HG03342 (cell line): ENCODE data around the gene ZNF337.
A peak's percentile ranks its signal among the peaks of the same experiment; 100 is the strongest.
"Not testable (repeated sequence)": the region's sequence is repeated elsewhere in the genome, so short reads cannot be mapped to it uniquely, and the experiment has no call there.

Experiments
- ATAC-seq: cut with Tn5 transposase; IDR thresholded peaks from one replicate; pipeline ENCODE4 v1.9.1; 2021; ENCODE audit warnings: mild to moderate bottlenecking, moderate library complexity; ENCODE audit not compliant: unreplicated experiment

ZNF337 gene

DNA sequence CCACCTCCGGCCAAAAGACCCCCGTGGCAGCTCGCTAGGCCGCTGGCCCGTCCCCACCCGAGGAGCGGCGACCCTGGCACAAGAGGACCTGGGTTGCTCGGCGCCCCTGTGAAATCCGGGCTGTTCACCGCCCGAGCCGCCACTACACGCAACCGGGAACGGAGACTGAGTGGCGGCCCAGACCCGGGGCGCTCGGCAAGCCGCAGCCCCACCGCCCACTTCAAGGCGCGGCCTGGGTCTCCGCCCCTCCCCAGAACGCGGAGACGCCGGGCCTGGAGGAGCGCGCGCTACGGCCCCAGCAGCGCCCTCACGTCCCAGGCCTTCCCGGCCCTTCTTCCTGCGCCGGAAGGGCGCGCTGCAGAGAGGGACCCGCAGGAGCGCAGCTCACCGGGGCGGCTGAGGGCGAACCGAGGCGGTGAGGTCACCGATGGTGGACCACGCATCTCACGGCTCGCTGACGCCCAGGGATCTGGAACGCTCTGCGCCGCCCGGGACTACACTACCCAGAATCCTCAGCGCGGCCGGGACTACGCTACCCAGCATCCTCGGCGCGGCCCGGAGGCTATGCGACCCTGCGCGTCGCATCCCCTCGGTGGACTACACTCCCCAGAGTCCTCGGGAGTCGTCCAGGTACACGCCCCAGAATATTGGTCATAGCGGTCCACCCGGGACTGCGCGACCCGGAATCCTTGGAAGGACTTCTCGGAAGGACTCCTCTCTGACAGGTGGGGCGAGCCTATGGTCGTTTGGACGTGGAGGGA, at the start of gene ZNF337:
Gene ZNF337, minus strand, starts transcription at position 483 of the 761 bp plus-strand sequence. CDS start 10,436 bp downstream, outside the sequence.
- ATAC-seq = peak; percentile 97

DNA sequence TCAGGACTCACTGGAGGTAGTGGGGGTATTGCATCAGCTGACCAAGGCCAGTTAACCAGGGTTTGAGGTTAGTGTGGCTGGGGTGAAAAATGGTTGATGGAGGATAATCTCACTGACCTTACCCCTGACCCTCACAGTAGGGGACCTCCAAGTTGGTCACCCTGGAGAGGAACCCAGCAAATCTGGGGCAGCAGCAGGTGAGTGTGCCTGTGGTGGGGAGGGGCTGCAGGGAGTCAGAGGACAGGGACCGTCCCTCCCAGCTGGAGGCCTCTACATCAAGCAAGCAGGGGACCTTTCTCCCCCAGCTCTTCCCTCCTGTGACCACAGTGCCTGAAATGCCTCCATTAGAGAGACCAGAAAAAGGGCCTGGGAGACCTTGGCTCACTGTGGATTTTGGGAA, 49.1 kb upstream of the ZNF337 start:
- ATAC-seq = no peak

DNA sequence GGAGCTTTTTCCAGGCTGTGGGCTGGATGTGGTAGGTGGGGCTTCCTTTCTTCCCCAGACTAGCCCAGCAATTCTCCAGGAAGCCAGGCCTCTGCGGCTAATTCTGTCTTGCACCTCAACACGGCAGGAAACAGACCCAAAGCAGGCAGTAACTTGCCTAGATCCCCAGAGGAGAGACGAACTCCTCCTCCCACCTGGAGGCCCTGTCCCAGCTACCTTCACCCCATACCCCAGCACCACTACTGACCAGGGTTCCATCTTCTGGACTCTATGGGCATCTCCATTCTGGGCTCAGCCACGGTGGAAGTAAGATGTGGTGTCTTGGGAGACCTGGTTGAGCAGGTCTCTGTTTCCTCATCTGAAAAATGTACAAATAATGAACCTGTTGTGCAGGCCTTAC, 48.4 kb upstream of the ZNF337 start:
- ATAC-seq = no peak

DNA sequence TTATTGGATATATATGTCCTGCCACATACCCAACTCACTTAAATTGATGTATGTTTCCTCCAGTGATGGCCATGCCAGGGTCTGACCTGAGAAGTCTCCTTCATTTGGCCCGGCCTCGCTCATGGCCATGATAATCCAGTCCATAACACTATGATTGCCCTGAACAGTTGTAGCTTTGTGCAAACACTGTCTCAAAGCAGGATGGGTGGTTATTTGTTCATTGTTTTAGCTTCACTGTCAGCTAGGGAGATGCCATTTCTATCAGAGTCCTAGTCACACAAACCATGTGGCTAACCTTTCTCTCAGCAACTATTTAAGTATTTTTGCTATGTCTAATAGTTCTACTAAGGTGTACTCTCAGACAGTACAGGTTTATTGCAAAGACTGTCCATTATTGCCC, 47.6 kb upstream of the ZNF337 start:
- no peak for ATAC-seq

DNA sequence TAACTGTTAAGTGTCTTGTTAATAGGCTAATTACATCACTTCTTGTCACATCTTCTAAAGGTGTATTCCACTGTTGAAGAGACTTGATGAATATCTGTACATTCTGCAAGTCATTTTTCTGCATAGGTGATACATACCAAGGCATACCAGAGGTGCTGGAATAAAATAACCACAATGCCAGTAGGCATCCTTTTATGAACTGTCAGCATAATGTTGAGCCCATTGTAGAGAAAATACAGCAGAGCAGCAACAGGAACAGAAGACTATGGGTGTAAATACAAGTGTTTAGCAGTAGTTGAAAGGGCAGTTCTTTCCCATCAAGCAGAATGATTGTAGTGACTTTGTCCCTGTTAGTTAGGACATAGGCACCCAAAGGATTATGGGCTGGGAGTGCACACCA, 44.4 kb upstream of the ZNF337 start:
- no peak for ATAC-seq

DNA sequence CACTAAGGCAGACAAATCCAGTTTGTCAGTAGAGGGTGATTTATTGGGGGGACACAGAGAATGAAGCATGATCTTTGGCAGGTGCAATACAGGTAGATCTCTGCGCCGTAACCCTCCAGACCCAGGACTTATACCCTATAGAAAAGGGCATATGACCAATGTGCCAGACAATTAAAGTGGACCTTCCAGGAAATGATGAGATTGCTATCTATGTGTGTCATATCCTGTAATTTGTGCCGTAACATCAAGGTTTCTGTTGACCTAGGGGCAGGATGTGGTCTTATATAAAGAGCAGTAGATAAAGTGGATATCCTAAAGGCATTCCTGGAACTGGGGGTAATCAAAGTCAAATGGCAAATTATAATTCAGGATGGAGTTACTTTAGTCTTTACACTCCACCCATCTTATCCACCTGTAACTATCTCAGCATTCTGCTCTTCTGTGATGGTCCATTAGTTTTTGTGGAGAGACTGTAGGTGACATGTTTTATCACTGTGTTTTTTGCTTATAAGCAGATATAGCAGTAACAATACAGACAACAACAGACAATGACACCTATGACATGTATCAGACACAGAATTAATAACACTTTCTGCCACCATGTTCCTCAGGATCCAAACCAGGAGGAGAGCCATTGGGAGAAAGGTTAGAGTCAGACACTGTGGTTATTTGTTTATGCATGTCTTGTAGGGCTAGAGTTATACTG, 43.1 kb upstream of the ZNF337 start:
- ATAC-seq = no peak

DNA sequence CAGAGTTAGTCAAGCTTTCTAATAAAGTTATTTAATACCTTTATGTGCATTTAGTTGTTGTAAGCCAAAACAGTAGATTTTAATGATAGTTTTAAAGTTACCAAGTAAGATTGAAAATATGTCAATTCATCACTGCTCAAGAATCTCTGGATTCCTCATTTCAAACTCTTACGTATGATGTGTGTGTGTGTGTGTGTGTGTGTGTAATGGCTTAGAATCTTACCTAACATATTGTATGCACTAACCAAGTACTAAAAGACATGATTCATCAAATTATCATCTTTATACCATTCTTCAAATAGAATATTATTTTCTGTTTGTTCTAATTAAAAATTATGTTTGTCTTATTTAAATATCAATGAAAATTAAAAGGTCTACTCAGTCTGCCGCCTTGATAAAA, 41.5 kb upstream of the ZNF337 start:
- no peak for ATAC-seq

DNA sequence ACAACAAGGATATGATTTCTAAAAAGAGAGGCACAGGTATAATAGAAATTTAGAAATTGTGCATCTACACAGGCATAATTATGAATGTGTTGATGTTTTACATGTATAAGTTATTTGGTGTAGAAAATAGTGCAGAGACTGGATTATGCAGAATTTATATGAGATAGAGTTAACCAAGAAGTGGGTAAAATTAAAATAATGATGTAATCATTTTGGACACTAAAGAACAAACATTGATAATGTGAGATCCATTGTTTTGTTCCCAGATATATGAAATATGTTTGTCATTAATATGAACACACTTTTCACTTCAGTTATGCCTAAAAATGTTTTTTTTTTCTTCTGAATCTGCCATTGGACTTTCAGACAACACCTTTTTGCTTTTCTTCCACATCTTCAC, 37.2 kb upstream of the ZNF337 start:
- no peak for ATAC-seq

DNA sequence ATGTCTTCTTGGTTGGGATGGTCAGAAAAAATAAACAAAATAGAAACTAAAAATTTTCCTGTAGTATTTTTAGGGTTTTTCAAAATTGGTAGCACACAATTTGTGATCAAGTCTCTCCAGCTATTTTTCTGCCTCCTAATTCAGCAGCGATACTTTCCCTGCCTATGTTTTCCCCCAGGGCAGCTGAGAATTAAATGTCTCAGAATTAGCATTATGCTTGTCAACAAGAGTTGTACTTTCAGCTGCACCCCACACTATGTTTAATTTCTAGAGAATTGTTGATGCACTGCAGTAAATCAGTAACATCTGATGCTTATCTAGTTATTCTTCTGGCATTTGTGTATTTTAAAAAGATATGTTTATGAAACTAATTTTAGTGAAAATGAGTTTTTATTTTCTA, 34.2 kb upstream of the ZNF337 start:
- no peak for ATAC-seq

DNA sequence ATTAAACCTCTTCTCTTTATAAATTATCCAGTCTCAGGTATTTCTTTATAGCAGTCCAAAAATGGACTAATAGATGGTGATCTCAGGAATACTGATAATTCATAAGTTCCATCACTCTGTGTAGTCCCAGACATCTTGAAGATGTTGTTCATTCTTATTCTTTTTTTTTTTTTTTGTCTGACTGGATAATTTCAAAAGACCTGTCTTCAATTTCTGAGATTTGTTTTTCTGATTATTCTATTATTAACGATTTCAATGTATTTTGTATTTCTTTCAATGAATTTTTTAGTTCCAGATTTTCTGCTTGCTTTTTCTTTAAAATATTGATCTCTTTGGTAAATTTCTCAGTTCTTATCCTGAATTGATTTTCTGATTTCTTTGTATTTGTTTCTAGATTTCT, 29.7 kb upstream of the ZNF337 start:
- no peak for ATAC-seq

DNA sequence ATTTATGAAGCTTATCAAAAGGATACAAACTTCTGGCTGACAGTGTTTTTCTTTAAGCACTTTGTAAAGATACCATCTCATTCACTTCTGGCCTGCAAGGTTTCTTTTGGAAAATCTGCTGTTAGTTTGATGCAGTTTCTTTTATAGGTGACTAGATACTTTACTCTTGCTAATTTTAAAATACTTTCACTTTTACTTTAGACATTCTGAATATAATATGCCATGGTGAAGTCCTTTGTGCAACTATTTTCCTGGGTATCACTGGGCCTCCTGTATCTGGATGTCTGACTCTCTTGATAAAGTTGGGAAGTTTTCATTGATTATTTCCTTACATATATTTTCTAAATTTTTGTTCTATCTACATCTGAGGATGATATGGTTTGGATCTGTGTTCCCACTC, 29.0 kb upstream of the ZNF337 start:
- no peak for ATAC-seq

DNA sequence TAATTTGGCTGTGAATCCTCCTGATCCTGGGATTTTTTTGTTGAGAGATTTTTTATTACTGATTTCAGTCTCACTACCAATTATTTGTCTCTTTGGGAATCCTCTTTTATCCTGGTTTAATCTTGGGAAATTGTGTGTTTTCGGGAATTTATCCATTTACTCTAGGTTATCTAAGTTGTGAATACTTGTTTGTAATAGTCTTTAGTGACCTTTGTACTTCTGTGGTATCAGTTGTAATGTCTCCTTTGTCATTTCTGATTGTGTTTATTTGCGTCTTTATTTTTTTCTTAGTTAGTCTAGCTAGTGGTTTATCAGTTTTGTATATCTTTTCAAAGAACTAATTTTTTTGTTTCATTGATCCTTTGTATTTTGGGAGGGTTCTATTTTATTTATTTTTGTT, 27.3 kb upstream of the ZNF337 start:
- ATAC-seq = no peak

DNA sequence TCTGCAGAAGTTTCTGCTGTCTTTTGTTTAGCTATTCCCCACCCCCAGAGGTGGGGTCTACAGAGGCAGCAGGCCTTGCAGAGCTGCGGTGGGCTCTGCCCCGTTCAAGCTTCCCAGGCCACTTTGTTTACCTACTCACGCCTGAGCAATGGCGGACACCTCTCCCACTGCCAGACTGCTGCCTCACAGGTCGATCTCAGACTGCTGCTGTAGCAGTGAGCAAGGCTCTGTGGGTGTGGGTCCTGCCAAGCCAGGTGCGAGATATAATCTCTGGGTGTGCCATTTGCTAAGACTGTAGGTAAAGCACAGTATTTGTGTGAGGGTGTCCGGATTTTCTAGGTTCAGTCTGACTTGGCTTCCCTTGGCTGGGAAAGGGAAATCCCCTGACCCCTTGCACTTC, 23.6 kb upstream of the ZNF337 start:
- ATAC-seq = no peak

DNA sequence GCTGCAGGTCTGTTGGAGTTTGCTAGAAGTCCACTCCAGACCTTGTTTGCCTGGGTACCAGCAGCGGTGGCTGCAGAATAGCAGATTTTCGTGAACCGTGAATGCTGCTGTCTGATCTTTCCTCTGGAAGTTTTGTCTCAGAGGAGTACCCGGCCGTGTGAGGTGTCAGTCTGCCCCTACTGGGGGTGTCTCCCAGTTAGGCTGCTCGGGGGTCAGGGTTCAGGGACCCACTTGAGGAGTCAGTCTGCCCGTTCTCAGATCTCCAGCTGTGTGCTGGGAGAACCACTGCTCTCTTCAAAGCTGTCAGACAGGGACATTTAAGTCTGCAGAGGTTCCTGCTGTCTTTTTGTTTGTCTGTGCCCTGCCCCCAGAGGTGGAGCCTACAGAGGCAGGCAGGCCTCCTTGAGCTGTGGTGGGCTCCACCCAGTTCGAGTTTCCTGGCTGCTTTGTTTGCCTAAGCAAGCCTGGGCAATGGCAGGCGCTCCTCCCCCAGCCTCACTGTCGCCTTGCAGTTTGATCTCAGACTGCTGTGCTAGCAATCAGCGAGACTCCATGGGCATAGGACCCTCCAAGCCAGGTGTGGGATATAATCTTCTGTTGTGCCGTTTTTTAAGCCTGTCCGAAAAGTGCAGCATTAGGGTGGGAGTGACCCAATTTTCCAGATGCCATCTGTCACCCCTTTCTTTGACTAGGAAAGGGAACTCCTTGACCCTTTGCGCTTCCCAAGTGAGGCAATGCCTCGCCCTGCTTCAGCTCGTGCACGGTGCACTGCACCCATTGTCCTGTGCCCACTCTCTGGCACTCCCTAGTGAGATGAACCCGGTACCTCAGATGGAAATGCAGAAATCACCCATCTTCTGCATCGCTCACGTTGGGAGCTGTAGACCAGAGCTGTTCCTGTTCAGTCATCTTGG, 22.5 kb upstream of the ZNF337 start:
- not testable (repeated sequence) for ATAC-seq

DNA sequence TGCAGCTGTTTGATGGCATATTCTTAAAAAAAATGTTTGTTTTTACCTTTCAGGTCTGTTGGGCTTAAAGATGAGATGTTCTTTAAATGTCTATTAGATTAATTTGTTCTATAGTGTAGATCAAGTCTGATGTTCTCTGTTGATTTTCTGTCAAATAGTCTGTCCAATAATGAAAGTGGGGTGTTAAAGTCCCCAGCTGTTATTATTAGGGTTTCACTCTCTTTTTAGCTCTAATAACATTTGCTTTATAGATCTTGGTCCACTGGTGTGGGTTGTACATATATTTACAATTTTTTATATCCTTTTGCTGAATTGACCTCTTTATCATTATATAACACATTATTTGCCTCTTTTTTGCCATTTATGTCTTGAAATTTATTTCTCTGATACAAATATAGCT, 11.0 kb upstream of the ZNF337 start:
- ATAC-seq = no peak

DNA sequence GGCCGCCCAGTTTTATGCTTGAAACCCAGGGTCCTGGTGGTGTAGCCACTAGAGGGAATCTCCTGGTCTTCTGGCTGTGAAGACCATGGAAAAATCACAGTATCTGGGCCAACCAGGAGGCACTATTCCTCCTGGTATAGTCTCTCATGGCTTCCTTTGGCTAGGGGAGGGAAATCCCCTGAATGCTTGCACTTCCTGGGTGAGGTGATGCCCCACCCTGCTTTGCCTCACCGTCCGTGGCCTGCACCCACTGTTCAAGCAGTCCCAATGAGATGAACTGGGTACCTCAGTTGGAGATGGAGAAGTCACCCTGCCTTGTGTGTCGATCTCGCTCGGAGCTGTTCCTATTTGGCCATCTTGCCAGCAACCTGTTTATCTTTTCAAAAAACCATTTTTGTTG, 10.1 kb upstream of the ZNF337 start:
- no peak for ATAC-seq

DNA sequence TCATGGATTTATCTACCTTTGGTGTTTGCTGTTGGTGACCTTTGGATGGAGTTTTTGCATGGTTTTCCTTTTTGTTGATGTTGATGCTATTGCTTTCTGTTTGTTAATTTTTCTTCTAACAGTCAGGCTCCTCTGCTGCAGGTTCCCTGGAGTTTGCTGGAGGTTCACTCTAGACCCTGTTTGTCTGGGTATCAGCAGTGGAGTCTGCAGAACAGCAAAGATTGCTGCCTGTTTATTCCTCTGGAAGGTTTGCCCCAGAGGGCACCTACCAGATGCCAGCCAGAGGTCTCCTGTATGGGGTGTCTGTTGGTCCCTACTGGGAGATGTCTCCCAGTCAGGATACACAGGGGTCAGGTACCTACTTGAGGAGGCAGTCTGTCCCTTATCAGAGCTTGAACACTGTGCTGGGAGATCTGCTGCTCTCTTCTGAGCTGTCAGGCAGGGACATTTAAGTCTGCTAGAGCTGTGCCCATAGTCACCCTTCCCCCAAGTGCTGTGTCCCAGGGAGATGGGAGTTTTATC, 9.2 kb upstream of the ZNF337 start:
- no peak for ATAC-seq

DNA sequence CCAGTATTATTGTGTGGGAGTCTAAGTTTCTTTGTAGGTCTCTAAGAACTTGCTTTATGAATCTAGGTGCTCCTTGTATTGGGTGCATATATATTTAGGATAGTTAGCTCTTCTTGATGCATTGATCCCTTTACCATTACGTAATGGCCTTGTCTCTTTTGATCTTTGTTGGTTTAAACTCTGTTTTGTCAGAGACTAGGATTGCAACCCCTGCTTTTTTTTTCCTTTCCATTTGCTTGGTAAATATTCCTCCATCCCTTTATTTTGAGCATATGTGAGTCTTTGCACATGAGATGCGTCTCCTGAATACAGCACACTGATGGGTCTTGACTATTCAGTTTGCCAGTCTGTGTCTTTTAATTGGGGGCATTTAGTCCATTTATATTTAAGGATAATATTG, 7.7 kb upstream of the ZNF337 start:
- not testable (repeated sequence) for ATAC-seq

DNA sequence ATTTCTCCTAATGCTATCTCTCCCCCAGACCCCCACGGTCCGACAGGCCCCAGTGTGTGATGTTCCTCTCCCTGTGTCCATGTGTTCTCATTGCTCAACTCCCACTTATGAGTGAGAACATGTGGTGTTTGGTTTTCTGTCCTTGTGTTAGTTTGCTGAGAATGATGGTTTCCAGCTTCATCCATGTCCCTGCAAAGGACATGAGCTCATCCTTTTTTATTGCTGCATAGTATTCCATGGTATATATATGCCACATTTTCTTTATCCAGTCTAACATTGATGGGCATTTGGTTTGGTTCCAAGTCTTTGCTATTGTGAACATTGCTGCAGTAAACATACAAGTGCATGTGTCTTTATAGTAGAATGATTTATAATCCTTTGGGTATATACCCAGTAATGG, 4.2 kb upstream of the ZNF337 start:
- ATAC-seq = not testable (repeated sequence)

DNA sequence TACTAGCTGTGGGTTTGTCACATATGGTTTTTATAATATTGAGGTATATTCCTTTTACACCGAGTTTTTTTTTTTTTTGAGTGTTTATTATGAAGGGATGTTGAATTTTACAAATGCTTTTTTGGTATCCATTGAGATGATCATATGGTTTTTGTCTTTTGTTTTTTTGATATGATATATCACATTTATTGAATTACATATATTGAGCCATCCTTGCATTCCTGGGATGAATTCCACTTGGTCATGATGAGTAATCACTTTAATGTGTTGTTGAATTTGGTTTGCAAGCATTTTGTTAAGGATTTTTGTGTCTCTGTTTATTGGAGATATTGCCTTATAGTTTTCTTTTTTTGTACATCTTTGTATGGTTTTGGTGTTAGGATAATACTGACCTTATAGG, 3.3 kb upstream of the ZNF337 start:
- no peak for ATAC-seq

DNA sequence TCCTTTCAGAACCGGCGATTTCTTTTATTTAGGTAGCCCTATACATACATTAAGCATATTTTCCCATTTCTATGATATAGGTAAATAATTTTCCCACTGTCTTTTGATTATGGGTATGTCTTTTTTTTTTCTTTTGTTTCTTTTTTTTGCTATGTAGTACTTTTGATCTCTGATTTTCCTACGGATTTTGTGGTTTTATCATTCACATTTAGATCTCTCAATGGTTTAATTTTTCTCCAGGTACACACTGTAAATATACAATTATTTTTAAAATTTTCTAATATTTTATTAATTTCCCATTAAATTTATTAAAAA, 436 bp upstream of the ZNF337 start:
- no peak for ATAC-seq
